ENCODE results near the gene CD300E.

Gene CD300E

GRCh38 chr17:74623693-74624093, at the start of gene CD300E:
Gene CD300E, minus strand, starts transcription at chr17:74623738. Its CDS starts 117 bp downstream, at chr17:74623621.
- H3K4me3 ChIP-seq (ENCODE audit: low read depth, low read length): no peak within 1 kb of the TSS
- no peak for TF ChIP-seq CTCF (IDR thresholded peaks at IDR 0.05; ENCODE audit: low read depth, low read length, missing control alignments)
- no peak for DNase-seq (ENCODE audit: low read depth)

- no peak overlapping the region for H3K4me3 ChIP-seq (ENCODE audit: low read depth, low read length)
- no peak for DNase-seq (ENCODE audit: low read depth)
- TF ChIP-seq CTCF (IDR thresholded peaks at IDR 0.05; ENCODE audit: low read depth, low read length, missing control alignments): no peak
Observed at GRCh38 chr17:74671031-74671771, 47.7 kb upstream of the CD300E start.

GRCh38 chr17:74670329-74670728, 46.8 kb upstream of the CD300E start:
- H3K4me3 ChIP-seq (ENCODE audit: low read depth, low read length): no peak overlapping the region
- no peak for DNase-seq (ENCODE audit: low read depth)
- TF ChIP-seq CTCF (IDR thresholded peaks at IDR 0.05; ENCODE audit: low read depth, low read length, missing control alignments): no peak

GRCh38 chr17:74663561-74663960, 40.0 kb upstream of the CD300E start:
- DNase-seq (ENCODE audit: low read depth): no peak
- TF ChIP-seq CTCF (IDR thresholded peaks at IDR 0.05; ENCODE audit: low read depth, low read length, missing control alignments): no peak
- no peak overlapping the region for H3K4me3 ChIP-seq (ENCODE audit: low read depth, low read length)

- no peak for DNase-seq (ENCODE audit: low read depth)
- no peak for TF ChIP-seq CTCF (IDR thresholded peaks at IDR 0.05; ENCODE audit: low read depth, low read length, missing control alignments)
- no peak overlapping the region for H3K4me3 ChIP-seq (ENCODE audit: low read depth, low read length)
Observed at GRCh38 chr17:74659889-74660288, 36.4 kb upstream of the CD300E start.

GRCh38 chr17:74658620-74659019, 35.1 kb upstream of the CD300E start:
- DNase-seq (ENCODE audit: low read depth): no peak
- H3K4me3 ChIP-seq (ENCODE audit: low read depth, low read length): no peak overlapping the region
- TF ChIP-seq CTCF (IDR thresholded peaks at IDR 0.05; ENCODE audit: low read depth, low read length, missing control alignments): no peak

- no peak for DNase-seq (ENCODE audit: low read depth)
- TF ChIP-seq CTCF (IDR thresholded peaks at IDR 0.05; ENCODE audit: low read depth, low read length, missing control alignments): no peak
- no peak overlapping the region for H3K4me3 ChIP-seq (ENCODE audit: low read depth, low read length)
Observed at GRCh38 chr17:74654742-74655141, 31.2 kb upstream of the CD300E start.
